ENCODE results near the gene CDK14.

The CDK14 gene

DNA sequence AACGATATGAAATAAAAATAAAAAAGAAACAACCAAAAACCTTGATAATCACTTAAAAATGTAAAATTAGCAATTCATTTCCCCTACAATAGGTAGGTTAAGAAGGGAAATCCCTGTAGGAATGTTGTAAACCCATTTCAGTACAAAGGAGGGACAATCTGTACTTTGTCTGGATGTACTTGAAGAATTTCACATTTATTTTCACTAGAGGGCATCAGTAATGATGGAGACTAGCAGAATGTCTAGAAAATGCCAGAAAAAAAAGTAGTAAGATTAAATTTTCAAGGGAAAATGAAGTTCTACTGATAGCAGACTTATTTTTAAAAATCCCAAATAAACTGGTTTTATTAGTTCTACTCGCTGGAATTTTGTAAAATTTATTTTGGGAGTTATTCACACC is 459.1 kb downstream of the CDK14 start:
- DNase-seq (ENCODE audit: low spot score), result no peak

- DNase-seq (ENCODE audit: low spot score), result no peak
Measured at GRCh38 chr7:91062713-91063112, 466.6 kb downstream of the CDK14 start.

DNA sequence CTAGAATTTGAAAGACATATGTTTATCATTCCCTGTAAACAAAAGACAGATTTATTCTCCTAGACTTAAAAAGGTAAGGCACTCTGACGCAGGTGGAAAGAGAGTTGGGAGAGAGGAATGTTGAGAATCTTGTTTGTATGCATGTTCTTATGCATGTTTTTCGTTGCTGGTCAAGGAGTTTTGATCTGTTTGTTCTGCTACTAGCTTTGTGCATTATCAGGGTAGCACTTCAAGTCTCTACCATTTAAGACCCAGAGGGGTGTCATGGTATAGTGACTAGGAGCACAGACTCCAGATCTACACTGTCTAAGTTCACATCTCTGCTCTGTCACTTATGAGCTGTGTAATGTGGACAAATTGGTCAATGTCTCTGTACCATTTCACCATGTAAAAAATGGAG is 467.9 kb downstream of the CDK14 start:
- DNase-seq (ENCODE audit: low spot score), result no peak

GRCh38 chr7:91064938-91065337 is 468.8 kb downstream of the CDK14 start:
- no peak for DNase-seq (ENCODE audit: low spot score)

GRCh38 chr7:91066627-91067026 is 470.5 kb downstream of the CDK14 start:
- DNase-seq (ENCODE audit: low spot score), result no peak

DNA sequence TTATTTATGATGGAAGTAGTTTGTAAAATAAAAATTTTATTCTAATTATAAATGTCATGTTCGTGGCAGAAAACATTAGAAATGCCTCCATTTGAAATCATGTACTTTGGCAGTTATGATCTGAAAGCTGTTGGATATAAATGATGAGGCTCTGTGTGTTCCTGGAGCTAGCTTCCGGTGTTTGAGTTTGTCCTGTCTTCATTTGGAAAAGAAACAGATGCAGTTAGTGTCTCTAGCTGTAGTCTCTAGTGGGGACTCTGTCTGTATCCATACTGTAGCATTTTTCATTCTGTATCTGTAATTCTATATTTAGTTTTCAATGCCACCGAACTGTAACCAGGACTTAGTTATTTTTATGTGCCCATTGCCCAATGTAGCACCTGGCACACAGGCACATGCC is 471.1 kb downstream of the CDK14 start:
- DNase-seq (ENCODE audit: low spot score), result no peak

DNA sequence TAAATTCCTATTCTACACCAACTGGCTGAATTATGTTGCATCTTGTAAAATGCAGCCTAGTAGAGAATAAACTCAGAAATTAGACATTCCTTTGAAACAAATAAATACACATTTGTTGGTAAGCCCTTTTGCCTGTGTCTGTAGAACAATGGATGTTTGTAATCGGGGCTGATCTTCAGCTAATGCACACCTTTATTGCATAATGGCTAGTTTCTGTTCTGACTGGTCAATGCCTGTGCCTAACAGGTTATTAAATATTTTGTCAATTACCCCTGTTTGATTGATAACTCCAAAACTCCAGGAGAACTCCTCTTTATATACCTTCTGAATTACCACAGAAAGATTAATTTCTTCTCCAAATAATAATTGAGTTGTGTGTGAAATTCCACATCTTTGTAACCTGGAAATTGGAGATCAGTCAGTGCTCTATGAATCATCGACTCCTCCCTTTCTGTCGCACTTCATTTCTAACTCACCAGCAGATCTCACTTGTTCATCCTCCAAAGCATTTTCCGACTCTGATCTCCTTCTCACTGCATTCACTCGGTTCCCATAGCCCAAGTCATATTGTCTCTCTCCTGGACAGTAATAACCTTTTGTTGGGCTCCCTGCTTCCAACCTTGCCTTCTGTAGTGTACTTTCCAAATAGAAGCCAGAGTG is 472.1 kb downstream of the CDK14 start:
- no peak for DNase-seq (ENCODE audit: low spot score)

GRCh38 chr7:91069146-91069545 is 473.0 kb downstream of the CDK14 start:
- DNase-seq (ENCODE audit: low spot score), result no peak

DNA sequence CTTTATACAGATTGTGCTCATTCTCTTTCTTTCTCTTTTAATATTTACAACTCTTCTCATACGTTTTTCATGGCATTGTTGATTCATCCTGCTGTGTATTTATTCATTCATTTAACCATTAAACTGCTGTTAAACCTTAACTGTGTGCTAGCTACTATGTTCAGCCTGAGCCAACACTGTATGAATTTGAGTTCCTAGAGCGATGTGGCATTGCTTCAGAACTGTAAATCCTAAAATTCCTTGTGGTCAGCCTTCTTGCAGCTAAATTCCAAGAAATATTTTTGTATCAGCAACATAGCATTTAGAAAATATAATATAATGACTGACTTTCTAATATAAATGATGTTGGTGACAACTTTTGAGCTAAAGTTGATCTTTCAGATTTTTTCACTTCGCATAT is 483.4 kb downstream of the CDK14 start:
- no peak for DNase-seq (ENCODE audit: low spot score)

- DNase-seq (ENCODE audit: low spot score), result no peak
Measured at GRCh38 chr7:91080351-91080750, 484.2 kb downstream of the CDK14 start.

- DNase-seq (ENCODE audit: low spot score), result no peak
Measured at GRCh38 chr7:91082038-91082437, 485.9 kb downstream of the CDK14 start.

GRCh38 chr7:91082852-91083495 is 486.9 kb downstream of the CDK14 start:
- DNase-seq (ENCODE audit: low spot score), result no peak

DNA sequence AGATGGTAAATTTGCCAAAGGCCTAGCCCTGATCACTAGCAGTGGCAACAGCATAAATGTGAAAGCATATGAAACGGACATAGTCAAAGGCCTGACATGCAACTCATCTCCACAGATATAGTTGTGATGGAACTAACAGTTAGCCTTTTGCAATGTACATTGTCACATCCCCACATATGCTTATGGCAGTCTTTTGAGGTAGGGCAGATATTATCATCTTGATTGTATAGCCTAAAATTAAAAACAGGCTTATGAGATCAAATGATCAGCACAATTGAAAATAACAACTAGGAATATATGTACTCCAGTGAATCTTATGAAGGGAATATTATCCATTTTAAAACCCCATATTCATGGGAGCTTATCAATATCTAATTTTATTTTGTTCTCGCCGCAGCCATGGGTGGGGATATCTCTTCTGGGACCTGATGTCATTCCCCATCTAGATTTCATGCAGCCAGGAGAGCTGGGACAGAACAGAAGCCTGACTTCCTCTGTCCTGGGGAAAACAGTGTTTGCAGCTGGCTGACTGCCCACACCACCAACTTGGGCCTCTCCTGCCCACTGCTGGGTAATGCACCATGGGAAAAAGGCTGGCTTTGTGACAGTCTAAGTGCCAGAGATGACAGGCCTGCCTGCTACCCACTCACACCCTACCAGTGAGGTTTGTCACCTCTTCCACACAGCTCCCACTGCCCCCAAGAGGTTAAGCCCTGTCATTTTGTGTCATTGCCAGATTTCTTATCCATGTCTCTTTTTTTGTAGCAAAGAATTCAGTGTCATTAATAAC is 487.9 kb downstream of the CDK14 start:
- no peak for DNase-seq (ENCODE audit: low spot score)

DNA sequence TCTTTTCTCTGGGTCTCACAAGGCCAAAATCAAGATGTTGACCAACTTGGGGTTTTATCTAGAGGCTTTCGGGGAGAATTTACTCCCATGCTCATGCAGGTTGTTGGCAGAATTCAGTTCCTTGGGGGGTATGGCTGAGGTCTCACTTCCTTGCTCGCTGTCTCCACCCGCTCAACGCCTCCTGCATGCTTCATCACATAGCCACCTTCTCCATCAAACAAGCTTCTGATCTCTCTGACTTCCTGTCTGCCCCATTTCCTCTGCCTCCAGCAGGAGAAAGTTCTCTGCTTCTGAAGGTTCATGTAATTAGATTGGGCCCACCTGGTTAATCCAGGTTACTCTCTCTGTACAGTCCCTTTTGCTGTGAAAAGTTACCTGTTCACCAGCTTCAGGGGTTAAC is 489.1 kb downstream of the CDK14 start:
- no peak for DNase-seq (ENCODE audit: low spot score)

DNA sequence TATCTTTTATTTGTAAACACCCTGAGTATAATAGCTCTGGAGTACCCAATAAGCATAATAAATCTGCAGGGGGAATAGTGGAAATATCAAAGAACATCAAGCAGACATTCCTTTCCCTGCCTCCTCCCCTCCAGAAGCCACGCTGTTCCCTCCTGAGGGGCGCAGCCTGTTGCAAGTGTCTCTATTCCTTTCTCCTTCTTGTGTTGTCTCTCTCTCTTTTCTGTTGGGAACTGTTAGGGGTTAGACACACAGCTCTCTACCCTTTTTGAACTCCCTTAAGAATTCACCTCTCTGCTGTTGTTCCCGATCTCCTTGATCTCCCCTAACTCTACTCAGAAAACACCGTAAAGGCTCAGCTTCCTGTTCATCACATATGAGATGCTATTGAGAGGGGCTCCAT is 490.1 kb downstream of the CDK14 start:
- no peak for DNase-seq (ENCODE audit: low spot score)

- DNase-seq (ENCODE audit: low spot score), result no peak
Measured at GRCh38 chr7:91088156-91088555, 492.0 kb downstream of the CDK14 start.

- DNase-seq (ENCODE audit: low spot score), result no peak
Measured at GRCh38 chr7:91088691-91089090, 492.6 kb downstream of the CDK14 start.

GRCh38 chr7:91089382-91089963 is 493.4 kb downstream of the CDK14 start:
- DNase-seq (ENCODE audit: low spot score), result peak; percentile 35

DNA sequence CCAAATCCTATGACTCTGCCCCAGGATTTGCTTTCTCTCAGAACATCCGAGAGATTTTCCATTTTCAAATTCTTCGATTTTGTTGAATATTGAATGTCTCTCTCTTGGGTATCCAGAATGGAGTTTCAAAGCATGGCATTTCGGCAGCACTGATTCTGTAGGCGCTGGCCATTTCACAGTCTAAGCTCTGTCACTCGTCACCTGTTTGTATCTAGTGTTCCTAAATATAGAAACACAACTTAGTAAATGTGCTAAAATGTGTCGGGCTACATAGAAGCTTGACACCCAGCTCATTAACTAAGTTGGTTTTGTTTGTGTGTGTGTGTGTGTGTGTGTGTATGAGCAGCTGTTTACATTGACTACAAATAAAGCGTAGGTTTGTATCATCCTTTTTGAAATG is 494.6 kb downstream of the CDK14 start:
- no peak for DNase-seq (ENCODE audit: low spot score)

GRCh38 chr7:91091631-91092030 is 495.5 kb downstream of the CDK14 start:
- no peak for DNase-seq (ENCODE audit: low spot score)

DNA sequence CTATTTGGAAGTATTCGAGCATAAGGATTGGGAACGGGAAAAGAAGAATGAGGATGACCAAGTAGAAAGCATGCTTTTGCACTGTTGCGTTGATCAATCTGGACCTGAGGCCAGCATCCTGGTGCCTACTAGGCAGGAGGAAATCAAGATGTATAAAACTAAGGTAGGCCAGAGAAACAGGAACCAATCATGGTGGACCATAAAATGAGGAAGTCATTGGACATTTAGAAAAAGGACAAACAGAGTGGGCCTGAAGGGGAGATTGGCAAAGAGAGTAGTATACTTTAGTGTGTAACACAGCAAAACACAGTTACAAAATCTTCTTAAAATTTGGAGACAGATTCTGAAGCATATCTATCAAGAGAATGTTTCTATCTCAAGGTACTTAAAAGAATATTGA is 497.1 kb downstream of the CDK14 start:
- DNase-seq (ENCODE audit: low spot score), result no peak

- no peak for DNase-seq (ENCODE audit: low spot score)
Measured at GRCh38 chr7:91098566-91098965, 502.4 kb downstream of the CDK14 start.

GRCh38 chr7:91103363-91103762 is 507.2 kb downstream of the CDK14 start:
- DNase-seq (ENCODE audit: low spot score), result no peak
